Kidney (tissue), 14 donors: ENCODE measurements around the gene LRATD1. TPM values are rescaled to one million over a fixed set of nuclear protein-coding genes. Genes with fewer than 3 reads are reported as not detected.

Experiments used
- DNase-seq, 5 donors: peaks; one replicate each; pipeline ENCODE4 v3.0.0-alpha.2; 2013 to 2020
- FAIRE-seq: peaks from 2 replicates; lab custom pipeline; 2012; peaks lifted over from hg19 to GRCh38; lab: Jason Lieb, UNC
- H3K27ac ChIP-seq, 2 donors: one replicate each; pipeline ENCODE4 v1.7.0; 2013; ENCODE audit warnings: low read depth in 2 of 2, low read length in 2 of 2, inconsistent platforms in 1 of 2
- H3K27me3 ChIP-seq: one replicate; pipeline ENCODE4 v1.7.1; 2013; ENCODE audit warnings: low read length, inconsistent platforms; ENCODE audit not compliant: control insufficient read depth, insufficient read depth
- H3K36me3 ChIP-seq, 3 donors: one replicate each; pipeline versions ENCODE4 v1.7.0 to v1.7.1; 2013; ENCODE audit warnings: low read length in 3 of 3, control low read depth in 1 of 3, inconsistent platforms in 1 of 3; ENCODE audit not compliant: insufficient read depth in 3 of 3, control insufficient read depth in 2 of 3
- H3K4me1 ChIP-seq, 3 donors: one replicate each; pipeline versions ENCODE4 v1.7.0 to v1.7.1; 2013; ENCODE audit warnings: low read length in 3 of 3, inconsistent platforms in 1 of 3, low read depth in 1 of 3; ENCODE audit not compliant: control insufficient read depth in 2 of 3, insufficient read depth in 2 of 3
- H3K4me3 ChIP-seq, 3 donors: one replicate each; pipeline versions ENCODE4 v1.7.0 to v1.8.1; 2013; ENCODE audit warnings: low read length in 3 of 3, control low read depth in 1 of 3, inconsistent platforms in 1 of 3
- H3K9ac ChIP-seq, 3 donors: one replicate each; pipeline versions ENCODE4 v1.7.0 to v1.7.1; 2013; ENCODE audit warnings: low read length in 3 of 3, control low read depth in 1 of 3, inconsistent platforms in 1 of 3
- H3K9me3 ChIP-seq, 3 donors: one replicate each; pipeline versions ENCODE4 v1.7.0 to v1.7.1; 2013; ENCODE audit warnings: low read length in 3 of 3, control low read depth in 1 of 3, inconsistent platforms in 1 of 3; ENCODE audit not compliant: control insufficient read depth in 2 of 3, insufficient read depth in 1 of 3
- CTCF ChIP-seq: IDR thresholded peaks from 3 replicates; pipeline ENCODE4 v1.5.1; 2012; ENCODE audit warnings: mild to moderate bottlenecking, moderate library complexity, borderline replicate concordance; ENCODE audit not compliant: insufficient read depth; ENCODE audit errors: extremely low read depth
- intact Hi-C: fragments of 100-400 bp; cut with DNase I; formaldehyde crosslinking; loops from one replicate; pipeline ENCODE4 v1.11.1; 2022
- polyA plus RNA-seq: library from polyadenylated mRNA; stranded (reverse); fragments of 350-450 nt; fragmentation: Illumina TruSeq; extraction: RNeasy Lipid Tissue Mini Kit (QIAGEN cat#74804); gene quantifications from one replicate; pipeline ENCODE4 v1.2.3, GENCODE V29; 2014; ENCODE audit warnings: low read depth, low replicate concordance; ENCODE audit not compliant: insufficient read depth
- total RNA-seq: library from RNA; stranded (reverse); fragmentation: NEBNext Ultra II Directional; extraction: Animal tissue kit (Norgen Biotek cat#: 25700); gene quantifications from one replicate; pipeline ENCODE4 v1.2.1, GENCODE V29; 2021
- donor health status: control.
- donor health status: control.
- donor health status: control.
- donor health status: control.
- donor health status: control.
- donor health status: DM: yes; HTN: yes; CAD: no.
- donor health status: Normal renal cell carcinoma (clear cell type).

The LRATD1 gene
- total and polyA plus RNA-seq, 2 donors from 2014 or later, result 4.2 to 17.3 TPM

GRCh38 chr2:14626873-14627272 lies 5.6 kb upstream of the LRATD1 start:
- Histone ChIP-seq H3K9me3 (no peaks in the 10 kb centered on the region), H3K9ac (no peak overlapping the region), H3K4me1 (peaks cover 0 to 2% (median 0%) of the 10 kb centered on the region in 3 donors), H3K27me3 (no peaks in the 10 kb centered on the region), H3K27ac (no peak overlapping the region), H3K4me3 (no peak overlapping the region), H3K36me3 (no peaks in the 10 kb centered on the region)
- intact Hi-C loops, result no loop called here
- DNase-seq (peak in 1 of 5 donors; percentile 22), FAIRE-seq (no peak)
- no peak for TF ChIP-seq CTCF

GRCh38 chr2:14628901-14629300 lies 3.6 kb upstream of the LRATD1 start:
- H3K4me3 ChIP-seq, result no peak overlapping the region
- no peak for TF ChIP-seq CTCF
- H3K27ac ChIP-seq, result no peak overlapping the region
- peaks cover 8% of the 10 kb centered on the region for H3K27me3 ChIP-seq
- peaks cover 0 to 13% (median 0%) of the 10 kb centered on the region in 3 donors for H3K4me1 ChIP-seq
- peak in 1 of 5 donors; percentile 45 for DNase-seq
- H3K9ac ChIP-seq, result no peak overlapping the region
- H3K9me3 ChIP-seq, result no peaks in the 10 kb centered on the region
- intact Hi-C loops, result no loop called here
- no peaks in the 10 kb centered on the region for H3K36me3 ChIP-seq
- FAIRE-seq, result no peak

GRCh38 chr2:14631406-14632040 lies 994 bp upstream of the LRATD1 start:
- intact Hi-C loops, result no loop called here
- Histone ChIP-seq H3K4me3 (peak overlapping the region in 2 of 3 donors; percentile 10 to 73), H3K9ac (peak overlapping the region in 1 of 3 donors; percentile 52), H3K27ac (no peak overlapping the region), H3K4me1 (peaks cover 0 to 20% (median 0%) of the 10 kb centered on the region in 3 donors), H3K27me3 (peaks cover 8% of the 10 kb centered on the region), H3K36me3 (no peaks in the 10 kb centered on the region), H3K9me3 (no peaks in the 10 kb centered on the region)
- no peak for TF ChIP-seq CTCF
- no peak for FAIRE-seq
- DNase-seq, result peak in 2 of 5 donors; percentile 16 to 38

DNA sequence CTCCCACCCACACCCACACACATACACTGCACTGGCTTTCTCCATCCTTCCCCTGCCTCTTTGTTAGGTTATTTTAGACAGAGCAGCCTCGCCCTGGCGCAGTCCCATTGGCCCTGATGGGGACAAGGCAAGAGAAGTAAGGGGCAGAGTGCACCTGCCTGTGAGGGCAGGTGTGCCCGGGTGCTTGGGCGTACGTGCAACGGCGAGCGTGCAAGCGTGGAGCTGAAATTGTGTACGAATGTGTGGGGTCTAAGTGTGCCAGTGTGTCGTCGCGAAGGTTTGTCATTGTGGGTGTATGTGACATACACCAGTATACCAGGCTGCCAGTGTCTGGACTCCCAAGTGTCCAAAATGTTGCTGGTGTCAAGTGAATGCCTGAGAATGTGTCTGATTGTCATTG lies 544 bp downstream of the LRATD1 start:
- Histone ChIP-seq H3K4me1 (peaks cover 0 to 20% (median 0%) of the 10 kb centered on the region in 3 donors), H3K36me3 (no peaks in the 10 kb centered on the region), H3K27me3 (peaks cover 8% of the 10 kb centered on the region), H3K9me3 (no peaks in the 10 kb centered on the region), H3K4me3 (peak overlapping the region; percentile 54 to 73 (median 54)), H3K9ac (peak overlapping the region; percentile 1 to 62 (median 28)), H3K27ac (no peak overlapping the region)
- intact Hi-C loops, result no loop called here
- no peak for TF ChIP-seq CTCF
- peak; percentile 27 to 73 (median 50) for DNase-seq
- FAIRE-seq, result no peak
